COLO829 (cell line): Measurements from ENCODE around the gene CD151.
A peak's percentile ranks its signal among the peaks of the same experiment; 100 is the strongest.

Source experiments
- DNase-seq: peaks from one replicate; pipeline ENCODE4 v3.0.0; 2012; ENCODE audit warnings: low spot score

The CD151 gene

DNA sequence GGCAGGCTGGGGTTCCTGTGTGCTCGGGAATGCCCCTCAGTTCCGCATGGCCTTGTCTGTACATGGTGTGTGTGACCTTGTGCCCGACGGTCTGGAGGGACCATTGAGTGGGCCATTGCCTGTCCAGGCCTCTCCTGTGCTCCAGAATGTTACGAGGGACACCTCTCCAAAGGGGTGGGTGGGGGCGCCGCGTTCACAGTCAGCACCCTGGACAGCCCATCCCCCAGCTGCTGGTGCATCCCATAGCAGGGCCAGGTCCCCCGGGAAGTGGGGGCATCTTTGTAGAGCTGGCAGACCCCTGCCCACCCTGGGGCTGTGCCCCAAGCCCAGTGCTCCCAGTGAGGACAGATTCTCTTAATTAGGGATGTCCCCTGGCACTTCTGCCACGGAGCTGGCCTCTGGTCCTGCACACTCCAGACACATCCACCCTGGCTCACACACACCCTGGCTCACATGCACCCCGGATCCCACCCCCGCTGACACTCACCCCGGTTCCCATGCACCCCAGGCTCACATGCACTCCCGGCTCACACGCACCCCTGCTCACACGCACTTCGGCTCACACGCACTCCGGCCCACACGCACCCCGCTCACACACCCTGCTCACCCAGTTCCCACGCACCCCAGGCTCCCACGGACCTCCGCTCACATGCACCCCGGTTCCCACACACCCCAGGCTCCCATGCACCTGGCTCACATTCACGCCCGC is 25.5 kb downstream of the CD151 start:
- DNase-seq, result no peak

GRCh38 chr11:858762-859339 is 26.1 kb downstream of the CD151 start:
- DNase-seq, result no peak

- peak; percentile 65 for DNase-seq
Measured at GRCh38 chr11:859394-860131, 26.8 kb downstream of the CD151 start.

DNA sequence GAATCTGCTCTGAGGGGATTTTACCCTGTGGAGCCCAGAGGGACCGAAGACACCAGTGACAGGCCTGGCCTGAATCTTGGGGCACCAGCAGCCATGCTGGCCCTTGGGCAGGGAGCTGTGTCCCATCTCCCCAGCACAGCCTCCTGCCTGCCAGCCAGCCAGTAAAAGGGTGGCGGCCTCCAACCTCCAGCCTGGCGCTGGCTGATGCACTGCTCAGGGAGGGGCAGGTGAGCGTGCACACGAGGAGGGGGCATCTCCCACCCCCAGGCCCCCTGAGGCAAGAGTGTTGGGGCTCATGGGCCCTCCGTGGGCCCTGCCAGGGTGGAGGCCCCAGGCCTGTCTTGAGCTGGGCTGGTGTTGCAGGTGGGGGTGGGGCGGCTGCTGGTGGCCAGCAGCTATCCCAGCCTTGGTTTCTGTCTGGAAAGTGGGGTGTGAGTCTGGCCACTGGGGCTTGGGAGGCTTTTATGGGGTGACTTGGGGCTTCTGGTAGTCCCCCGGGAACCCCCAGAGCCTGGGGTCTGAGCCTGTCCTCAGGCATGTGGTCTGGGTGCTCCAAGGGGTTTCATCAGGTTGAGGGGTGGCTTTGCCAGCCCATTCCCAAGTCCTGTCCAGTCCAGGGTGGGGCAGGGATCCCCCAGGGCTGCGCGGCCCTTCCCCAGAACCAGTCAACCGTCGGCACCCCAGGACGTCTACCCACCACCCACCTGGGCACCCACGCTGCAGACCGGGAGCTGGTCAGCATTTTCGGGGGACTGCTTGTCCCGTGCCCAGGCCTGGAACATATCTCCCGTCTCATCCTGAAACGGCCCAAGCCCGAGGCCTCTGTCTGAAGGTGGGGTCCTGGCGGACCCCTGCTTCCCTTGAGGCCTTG is 27.7 kb downstream of the CD151 start:
- no peak for DNase-seq

GRCh38 chr11:861105-861479 is 28.3 kb downstream of the CD151 start:
- no peak for DNase-seq

DNA sequence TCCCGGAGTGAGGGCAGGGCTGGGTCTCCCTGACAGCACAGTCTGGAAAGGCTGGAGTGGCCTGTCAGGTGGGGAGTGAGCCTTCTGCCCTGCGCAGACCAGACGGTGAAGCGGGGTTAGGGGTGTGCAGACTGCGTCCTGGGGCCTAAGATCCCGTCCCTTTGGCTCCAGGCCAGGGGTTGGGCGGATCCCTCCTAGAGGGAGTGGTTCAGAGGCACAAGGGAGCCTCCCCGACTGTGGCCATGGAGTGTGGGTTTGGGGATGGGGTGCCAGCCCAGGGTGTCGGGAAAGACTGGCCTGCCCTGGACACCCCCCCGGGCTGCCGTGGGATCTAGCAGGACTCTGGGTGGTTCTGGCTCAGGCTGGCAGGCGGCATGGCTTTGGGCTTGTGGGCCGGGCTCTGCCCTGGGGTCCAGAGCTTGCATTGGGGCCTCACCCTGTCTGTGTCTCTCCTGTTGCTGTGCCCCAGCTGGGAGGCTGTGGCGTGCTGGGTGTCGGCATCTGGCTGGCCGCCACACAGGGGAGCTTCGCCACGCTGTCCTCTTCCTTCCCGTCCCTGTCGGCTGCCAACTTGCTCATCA is 29.4 kb downstream of the CD151 start:
- no peak for DNase-seq

DNA sequence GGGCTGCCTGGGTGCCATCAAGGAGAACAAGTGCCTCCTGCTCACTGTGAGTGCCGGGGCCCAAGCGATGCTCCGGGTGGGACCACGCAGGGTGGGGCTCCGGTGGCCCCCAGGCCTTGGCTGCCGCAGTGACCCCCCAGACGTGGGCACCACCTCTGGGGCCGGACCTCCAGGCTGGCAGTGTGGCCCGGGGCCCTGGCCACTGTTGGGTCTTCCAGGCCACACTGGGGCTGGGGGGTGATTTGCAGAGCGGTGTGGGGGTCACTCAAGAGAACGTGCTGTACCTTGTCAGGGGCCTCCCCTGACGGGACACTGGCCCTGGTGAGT is 29.9 kb downstream of the CD151 start:
- DNase-seq, result no peak

- DNase-seq, result no peak
Measured at GRCh38 chr11:863023-863909, 30.5 kb downstream of the CD151 start.

DNA sequence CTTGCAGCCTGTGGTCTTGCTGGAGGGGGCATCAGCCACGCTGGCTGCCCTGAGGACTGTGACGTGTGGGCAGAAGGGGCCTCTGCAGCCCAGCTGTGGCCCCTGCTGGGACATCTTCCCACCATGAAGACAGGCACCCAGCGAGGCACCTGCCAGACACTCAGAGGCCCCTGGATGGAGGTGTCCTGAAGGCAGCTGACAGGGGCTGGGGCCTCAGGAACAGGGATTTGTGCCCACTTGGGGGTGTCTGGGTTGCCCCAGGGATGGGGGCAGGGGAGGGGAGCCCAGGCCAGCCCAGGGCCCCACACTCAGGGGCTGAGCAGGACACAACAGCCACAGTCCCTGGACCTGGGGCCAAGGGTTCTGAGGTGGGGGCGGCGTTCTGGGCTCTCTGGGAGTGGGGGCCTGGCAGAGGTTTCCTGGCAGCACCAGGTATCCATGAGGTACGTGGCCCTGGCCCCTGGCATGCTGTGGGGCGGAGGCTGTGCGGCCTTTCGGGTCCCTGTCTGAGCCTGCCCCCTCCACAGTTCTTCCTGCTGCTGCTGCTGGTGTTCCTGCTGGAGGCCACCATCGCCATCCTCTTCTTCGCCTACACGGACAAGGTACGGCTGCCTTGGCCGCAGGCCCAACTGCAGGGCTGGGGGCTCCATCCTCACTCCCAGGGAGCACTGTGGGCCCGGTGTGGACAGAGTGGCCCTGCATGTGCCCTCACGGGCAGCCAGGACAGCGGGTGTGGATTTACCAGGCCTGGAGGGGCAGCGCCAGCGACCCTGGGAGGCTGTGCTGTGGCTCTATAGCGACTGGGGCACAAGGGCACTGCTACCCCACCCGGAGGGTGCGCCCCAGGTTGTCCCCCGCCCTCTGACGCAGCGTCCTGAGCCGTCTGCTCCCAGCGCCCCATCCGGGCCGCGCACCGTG is 31.4 kb downstream of the CD151 start:
- DNase-seq, result no peak

DNA sequence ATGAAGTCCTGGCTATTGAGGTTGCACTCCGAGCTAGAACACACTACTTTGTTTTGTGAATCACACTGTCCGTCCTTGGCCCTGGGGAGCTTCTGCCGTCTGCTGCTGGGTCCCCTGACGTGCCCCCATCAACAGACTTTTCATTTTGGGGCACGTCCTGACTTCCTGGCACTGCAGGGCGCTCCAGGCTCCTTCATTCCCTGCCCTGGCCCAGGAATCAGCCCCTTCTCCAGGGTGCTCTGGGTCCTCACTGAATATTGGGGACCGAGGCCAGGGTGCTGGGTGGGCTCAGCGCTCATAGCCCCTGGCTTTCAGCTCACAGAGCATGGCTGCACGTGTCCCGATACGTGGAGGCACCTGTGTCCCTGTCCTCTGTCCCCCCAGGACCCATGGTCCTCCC is 32.1 kb downstream of the CD151 start:
- no peak for DNase-seq

- DNase-seq, result no peak
Measured at GRCh38 chr11:865462-866430, 33.0 kb downstream of the CD151 start.

DNA sequence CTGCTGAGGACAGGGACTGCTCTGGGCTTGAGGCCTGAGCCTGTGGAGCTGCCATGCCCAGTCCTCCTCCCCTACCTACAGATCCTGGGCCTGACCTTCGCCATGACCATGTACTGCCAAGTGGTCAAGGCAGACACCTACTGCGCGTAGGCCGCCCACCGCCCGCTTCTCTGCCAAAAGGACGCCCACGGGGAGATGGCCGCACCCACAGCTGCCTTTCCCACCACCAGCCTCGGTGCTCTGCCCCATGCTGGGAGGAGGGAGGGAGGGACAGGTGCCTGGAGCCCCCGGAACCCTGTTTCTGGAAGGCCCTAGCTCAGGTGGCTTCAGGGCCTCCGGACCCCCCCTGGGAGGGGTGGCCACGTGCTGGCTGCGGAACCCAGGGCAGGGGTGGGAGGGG is 33.7 kb downstream of the CD151 start:
- no peak for DNase-seq

GRCh38 chr11:867856-868358 is 35.2 kb downstream of the CD151 start:
- no peak for DNase-seq

GRCh38 chr11:868394-868793 is 35.6 kb downstream of the CD151 start:
- no peak for DNase-seq

GRCh38 chr11:868802-869201 is 36.0 kb downstream of the CD151 start:
- no peak for DNase-seq

DNA sequence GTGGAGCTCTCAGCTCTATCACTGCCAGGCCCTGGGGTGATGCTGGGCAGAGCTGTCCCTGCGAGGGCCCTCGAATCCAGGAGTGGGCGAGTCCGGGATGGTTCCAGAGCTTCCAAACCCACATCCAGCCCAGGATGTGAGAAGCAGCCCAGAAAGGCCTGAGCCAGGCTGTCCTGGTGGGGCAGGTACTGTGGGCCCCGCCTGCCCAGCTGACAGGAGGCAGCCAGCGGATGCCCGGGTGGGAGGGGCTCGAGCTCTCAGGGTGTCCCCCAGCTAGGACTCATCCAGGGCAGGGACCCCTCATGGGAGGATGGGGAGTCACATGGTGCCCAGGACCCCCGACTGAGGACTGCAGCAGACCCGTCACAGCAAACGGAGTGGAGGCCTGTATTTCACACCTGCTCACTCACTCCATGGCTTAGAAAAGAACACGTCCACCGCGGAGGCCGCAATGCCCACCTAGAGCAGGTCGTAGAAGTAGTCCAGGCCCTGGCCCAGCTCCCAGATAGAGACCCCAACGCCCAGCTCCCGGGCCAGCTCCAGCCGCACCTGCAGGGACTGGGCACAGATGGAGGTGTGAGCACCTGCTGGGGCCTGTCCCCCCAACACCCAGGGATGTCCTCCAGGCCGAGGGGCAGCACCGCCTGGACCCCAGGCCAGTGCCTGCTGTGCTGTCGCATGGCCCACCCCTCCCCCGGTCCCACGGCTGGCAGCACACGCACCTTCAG is 36.8 kb downstream of the CD151 start:
- DNase-seq, result no peak

DNA sequence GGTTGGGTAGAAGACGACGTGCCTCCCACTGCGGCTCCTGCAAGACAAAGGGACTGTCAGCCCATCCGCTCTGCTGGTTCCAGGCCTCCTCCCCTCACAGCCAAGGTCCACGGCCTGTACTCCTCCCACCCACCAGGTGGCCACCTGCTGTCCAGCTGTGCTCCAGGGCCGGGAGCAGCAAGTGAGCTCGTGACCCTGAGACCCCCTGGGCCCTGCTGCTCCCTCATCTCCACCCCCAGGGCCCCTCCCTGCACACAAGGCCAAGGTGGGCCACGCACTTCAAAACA is 37.3 kb downstream of the CD151 start:
- DNase-seq, result no peak

- DNase-seq, result no peak
Measured at GRCh38 chr11:870418-870817, 37.7 kb downstream of the CD151 start.
